GM19043 (cell line): ENCODE results near the gene SIX2.
"Not testable (repeated sequence)": the region's sequence is repeated elsewhere in the genome, so short reads cannot be mapped to it uniquely, and the experiment has no call there.

Experiments
- ATAC-seq: cut with Tn5 transposase; IDR thresholded peaks from one replicate; pipeline ENCODE4 v1.9.1; 2021; ENCODE audit warnings: low read depth; ENCODE audit not compliant: unreplicated experiment

The SIX2 gene

GRCh38 chr2:45009303-45009927 is at the start of gene SIX2:
Gene SIX2 (minus strand): TSS chr2:45009452. CDS start chr2:45009110, 342 bp downstream.
- ATAC-seq = no peak

- ATAC-seq = no peak
Observed at GRCh38 chr2:45055162-45055605, 45.9 kb upstream of the SIX2 start.

GRCh38 chr2:45053966-45054365 is 44.7 kb upstream of the SIX2 start:
- ATAC-seq = no peak

- ATAC-seq = no peak
Observed at GRCh38 chr2:45052388-45052928, 43.2 kb upstream of the SIX2 start.

GRCh38 chr2:45049569-45050336 is 40.5 kb upstream of the SIX2 start:
- ATAC-seq = no peak

- no peak for ATAC-seq
Observed at GRCh38 chr2:45047301-45047700, 38.0 kb upstream of the SIX2 start.

GRCh38 chr2:45046786-45047185 is 37.5 kb upstream of the SIX2 start:
- no peak for ATAC-seq

GRCh38 chr2:45045706-45046105 is 36.5 kb upstream of the SIX2 start:
- no peak for ATAC-seq

- no peak for ATAC-seq
Observed at GRCh38 chr2:45044916-45045315, 35.7 kb upstream of the SIX2 start.

GRCh38 chr2:45043174-45043573 is 33.9 kb upstream of the SIX2 start:
- no peak for ATAC-seq

- no peak for ATAC-seq
Observed at GRCh38 chr2:45042401-45042800, 33.1 kb upstream of the SIX2 start.

GRCh38 chr2:45040786-45041185 is 31.5 kb upstream of the SIX2 start:
- ATAC-seq = no peak

- ATAC-seq = not testable (repeated sequence)
Observed at GRCh38 chr2:45039804-45040203, 30.6 kb upstream of the SIX2 start.

GRCh38 chr2:45038861-45039260 is 29.6 kb upstream of the SIX2 start:
- ATAC-seq = not testable (repeated sequence)

- no peak for ATAC-seq
Observed at GRCh38 chr2:45033302-45033701, 24.1 kb upstream of the SIX2 start.

- no peak for ATAC-seq
Observed at GRCh38 chr2:45031028-45031427, 21.8 kb upstream of the SIX2 start.

- no peak for ATAC-seq
Observed at GRCh38 chr2:45030553-45030952, 21.3 kb upstream of the SIX2 start.

- ATAC-seq = no peak
Observed at GRCh38 chr2:45029215-45029614, 20.0 kb upstream of the SIX2 start.

GRCh38 chr2:45028276-45028675 is 19.0 kb upstream of the SIX2 start:
- ATAC-seq = no peak

- no peak for ATAC-seq
Observed at GRCh38 chr2:45026924-45027450, 17.7 kb upstream of the SIX2 start.

- no peak for ATAC-seq
Observed at GRCh38 chr2:45024600-45025291, 15.5 kb upstream of the SIX2 start.
